Measurements from ENCODE around the gene CGREF1. TPM values are rescaled to one million over a fixed set of nuclear protein-coding genes. Genes with fewer than 3 reads are reported as not detected.

The CGREF1 gene
- total RNA-seq, 2 experiments from 2014 or later, result not detected

- peaks cover 58% of the 10 kb centered on the region for H3K4me1 ChIP-seq (ENCODE audit: insufficient read depth, low read length, poor library complexity, severe bottlenecking)
Measured at GRCh38 chr2:27079233-27080139, 39.4 kb downstream of the CGREF1 start.

GRCh38 chr2:27078267-27079194, 40.4 kb downstream of the CGREF1 start, which contains the start of gene EMILIN1:
Gene EMILIN1 (plus strand): TSS chr2:27078615. CDS start chr2:27079066, 451 bp downstream.
- H3K4me3 ChIP-seq (ENCODE audit: low read depth, low read length, poor library complexity, severe bottlenecking), result no peak within 1 kb of the TSS
- no peaks in the 10 kb centered on the region for H3K36me3 ChIP-seq (ENCODE audit: insufficient read depth, low read length)
- intact Hi-C loops (cut with micrococcal nuclease; ENCODE audit: unreplicated experiment), result no loop called here
- CTCF ChIA-PET (ENCODE audit: unreplicated experiment), result no interaction called here
- H3K9me2 ChIP-seq (ENCODE audit: insufficient read depth, low read length), result no peaks in the 10 kb centered on the region
- peak within 1 kb of the TSS; percentile 48; the same call in 1 of the 2 replicates for H2AFZ ChIP-seq (ENCODE audit: low read length)
- TF ChIP-seq EZH2phosphoT487 (IDR thresholded peaks at IDR 0.05; ENCODE audit: borderline replicate concordance, low read depth, low read length) (no peak), CTCF (conservative IDR thresholded peaks at IDR 0.05; ENCODE audit: low read length) (no peak)
- DNase-seq (ENCODE audit: low spot score), result no peak
- H4K20me1 ChIP-seq (ENCODE audit: insufficient read depth, low read length), result no peaks in the 10 kb centered on the region
- H3K9me3 ChIP-seq (ENCODE audit: low read length), result no peaks in the 10 kb centered on the region
- no peaks in the 10 kb centered on the region for H3K79me2 ChIP-seq (ENCODE audit: insufficient read depth, low read depth, low read length)
- peak within 1 kb of the TSS; percentile 46 for H3K27ac ChIP-seq (ENCODE audit: low read depth, low read length, poor library complexity, severe bottlenecking)
- BruUV-seq (replicated peaks), result no TSS peak
- H3K4me1 ChIP-seq (ENCODE audit: insufficient read depth, low read length, poor library complexity, severe bottlenecking), result peaks cover 68% of the 10 kb centered on the region
- POLR2A ChIA-PET, result no interaction called here
- peak within 1 kb of the TSS; percentile 35 for H3K4me2 ChIP-seq (ENCODE audit: low read length)

More at GRCh38 chr2:27079233-27080139, 39.4 kb downstream of the CGREF1 start:
- TF ChIP-seq EZH2phosphoT487 (IDR thresholded peaks at IDR 0.05; ENCODE audit: borderline replicate concordance, low read depth, low read length) (no peak), CTCF (conservative IDR thresholded peaks at IDR 0.05; ENCODE audit: low read length) (no peak)
- no peak overlapping the region for H3K4me2 ChIP-seq (ENCODE audit: low read length)
- intact Hi-C loops (cut with micrococcal nuclease; ENCODE audit: unreplicated experiment), result no loop called here
- no TSS peak for BruUV-seq (replicated peaks)
- H3K36me3 ChIP-seq (ENCODE audit: insufficient read depth, low read length), result no peaks in the 10 kb centered on the region
- POLR2A ChIA-PET, result interaction anchor here (0.6 kb wide), 1 partner anchor 91 kb away, joined by 3 read pairs; no protein-coding TSS in a partner anchor
- H2AFZ ChIP-seq (ENCODE audit: low read length), result no peak overlapping the region
- CTCF ChIA-PET (ENCODE audit: unreplicated experiment), result no interaction called here
- no peak overlapping the region for H3K27ac ChIP-seq (ENCODE audit: low read depth, low read length, poor library complexity, severe bottlenecking)
- no peak overlapping the region for H3K4me3 ChIP-seq (ENCODE audit: low read depth, low read length, poor library complexity, severe bottlenecking)
- H3K9me3 ChIP-seq (ENCODE audit: low read length), result no peaks in the 10 kb centered on the region
- no peaks in the 10 kb centered on the region for H4K20me1 ChIP-seq (ENCODE audit: insufficient read depth, low read length)
- no peak for DNase-seq (ENCODE audit: low spot score)
- H3K79me2 ChIP-seq (ENCODE audit: insufficient read depth, low read depth, low read length), result no peaks in the 10 kb centered on the region
- no peaks in the 10 kb centered on the region for H3K9me2 ChIP-seq (ENCODE audit: insufficient read depth, low read length)
